Spleen (tissue), 7 donors: Measurements from ENCODE around the gene UST.

ENCODE experiments used
- POLR2A ChIP-seq, 3 donors: fragments of 450-650 bp; IDR thresholded peaks; one replicate each; pipeline ENCODE4 v1.5.1; 2017; ENCODE audit warnings: antibody characterized with exemption in 3 of 3, mild to moderate bottlenecking in 1 of 3
- POLR2AphosphoS5 ChIP-seq, 3 donors: sonication (generic); formaldehyde crosslinking; IDR thresholded peaks; one replicate each; pipeline ENCODE4 v1.5.1; 2017; ENCODE audit warnings: antibody characterized with exemption in 3 of 3
- TF ChIP-seq, protein P1 (sequence below), 11 experiments: fragments of 200-600 bp in 7 of 11; fragments of 450-650 bp in 4 of 11; sonication (generic) in 4 of 11; IDR thresholded peaks in 8 of 11; conservative IDR thresholded peaks in 3 of 11; 1 replicate in 7 of 11; 2 replicates in 4 of 11; pipeline versions ENCODE4 v1.4.0 to v1.8.0; 2016 to 2021; ENCODE audit warnings: antibody characterized with exemption in 11 of 11, inconsistent platforms in 4 of 11, mild to moderate bottlenecking in 1 of 11
- donor health status: DM: no; HTN: no; CAD: no; lungs with moderate emphysema.
- donor health status: DM: no; HTN: no; CAD: no.
- donor health status: DM: no; HTN: no; CAD: no.

DNA sequence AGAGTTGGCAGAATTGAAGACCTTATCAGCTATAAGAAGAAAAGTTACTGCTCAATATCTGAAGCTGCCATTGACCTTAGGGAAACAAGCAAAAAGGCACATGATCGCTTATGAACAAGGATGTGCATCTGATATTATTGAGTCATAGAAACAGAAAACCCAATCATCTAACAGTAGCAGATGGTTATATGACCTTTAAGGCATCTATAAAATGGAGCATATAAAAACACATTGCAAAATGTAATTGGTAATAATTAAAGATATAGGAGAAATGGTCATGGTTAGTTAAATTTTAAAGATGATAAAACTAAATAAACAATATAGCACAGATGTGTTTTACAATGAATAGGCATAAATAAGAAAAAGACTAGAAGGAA lies 310.6 kb downstream of the UST start:
- TF ChIP-seq POLR2A (IDR thresholded peaks at IDR 0.05) (no peak), POLR2AphosphoS5 (IDR thresholded peaks at IDR 0.05) (no peak)
- TF ChIP-seq, protein P1, sequence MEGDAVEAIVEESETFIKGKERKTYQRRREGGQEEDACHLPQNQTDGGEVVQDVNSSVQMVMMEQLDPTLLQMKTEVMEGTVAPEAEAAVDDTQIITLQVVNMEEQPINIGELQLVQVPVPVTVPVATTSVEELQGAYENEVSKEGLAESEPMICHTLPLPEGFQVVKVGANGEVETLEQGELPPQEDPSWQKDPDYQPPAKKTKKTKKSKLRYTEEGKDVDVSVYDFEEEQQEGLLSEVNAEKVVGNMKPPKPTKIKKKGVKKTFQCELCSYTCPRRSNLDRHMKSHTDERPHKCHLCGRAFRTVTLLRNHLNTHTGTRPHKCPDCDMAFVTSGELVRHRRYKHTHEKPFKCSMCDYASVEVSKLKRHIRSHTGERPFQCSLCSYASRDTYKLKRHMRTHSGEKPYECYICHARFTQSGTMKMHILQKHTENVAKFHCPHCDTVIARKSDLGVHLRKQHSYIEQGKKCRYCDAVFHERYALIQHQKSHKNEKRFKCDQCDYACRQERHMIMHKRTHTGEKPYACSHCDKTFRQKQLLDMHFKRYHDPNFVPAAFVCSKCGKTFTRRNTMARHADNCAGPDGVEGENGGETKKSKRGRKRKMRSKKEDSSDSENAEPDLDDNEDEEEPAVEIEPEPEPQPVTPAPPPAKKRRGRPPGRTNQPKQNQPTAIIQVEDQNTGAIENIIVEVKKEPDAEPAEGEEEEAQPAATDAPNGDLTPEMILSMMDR (IDR thresholded peaks at IDR 0.05 in 8 of 11, conservative IDR thresholded peaks at IDR 0.05 in 3 of 11), result no peak
